Bone marrow (tissue), 2 donors: ENCODE data around the gene MAIP1.

ENCODE experiments used
- DNase-seq, 2 donors: peaks; one replicate each; lab custom pipeline; 2025; lab: John Stamatoyannopoulos, UW

The MAIP1 gene

DNA sequence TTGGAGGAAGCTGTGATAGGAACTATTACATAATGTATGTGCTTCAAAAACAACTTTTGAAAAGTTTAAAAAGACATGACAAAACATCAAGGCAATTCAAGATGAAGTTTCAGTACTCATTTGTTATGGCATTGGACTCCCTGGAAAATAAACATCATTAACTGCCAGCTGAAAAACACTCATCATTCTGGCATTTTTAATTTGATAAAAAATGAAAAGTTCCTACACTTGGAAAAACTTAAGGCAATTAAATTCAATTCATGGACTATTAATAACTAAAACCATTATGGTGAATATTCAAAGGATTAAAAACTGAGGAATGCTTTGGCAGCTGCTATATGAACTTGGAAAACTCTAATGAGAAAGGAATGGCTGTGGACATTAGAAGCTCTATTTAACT is 8.5 kb upstream of the MAIP1 start:
- no peak for DNase-seq

- DNase-seq = no peak
Observed at GRCh38 chr2:199950396-199950795, 5.0 kb upstream of the MAIP1 start.

DNA sequence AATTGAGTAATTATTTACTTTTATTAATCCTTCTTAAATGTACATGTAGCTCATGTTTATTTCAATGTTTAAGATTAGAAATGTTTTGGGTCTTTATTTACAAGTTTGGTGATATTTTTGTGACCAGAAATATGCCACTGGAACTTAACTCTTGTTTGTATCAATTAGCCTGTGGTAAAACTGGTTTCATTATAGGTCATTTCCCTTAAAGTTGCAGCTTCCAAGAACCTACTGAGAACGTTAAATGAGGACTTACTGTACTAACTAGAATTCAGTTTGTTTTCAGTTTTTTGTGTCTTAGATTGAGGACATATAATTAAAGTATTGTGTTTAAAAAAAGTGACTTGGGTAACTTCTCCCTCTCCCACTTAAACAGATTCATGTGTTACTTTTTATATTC is 4.4 kb upstream of the MAIP1 start:
- no peak for DNase-seq

DNA sequence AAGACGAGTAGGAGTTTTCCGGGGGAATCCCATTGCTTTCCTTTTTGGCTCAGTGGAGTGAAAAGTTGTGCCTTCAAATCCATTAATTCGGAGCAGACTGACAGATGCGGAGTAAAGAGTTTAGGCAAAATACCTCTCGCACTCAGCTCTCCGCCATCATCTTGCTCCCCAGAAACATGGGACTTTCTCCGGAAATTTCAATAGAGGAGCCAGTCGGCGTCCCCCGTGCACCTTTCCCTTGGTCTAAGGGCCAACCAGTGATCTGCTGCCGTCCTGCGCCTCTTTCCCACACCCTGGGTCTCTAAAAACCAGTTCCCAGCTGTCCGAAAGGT is 409 bp upstream of the MAIP1 start:
- DNase-seq = no peak

- no peak for DNase-seq
Observed at GRCh38 chr2:199956062-199956380, 639 bp downstream of the MAIP1 start.

- no peak for DNase-seq
Observed at GRCh38 chr2:199958014-199958413, 2.6 kb downstream of the MAIP1 start.

GRCh38 chr2:199962203-199962602 is 6.8 kb downstream of the MAIP1 start:
- no peak for DNase-seq

DNA sequence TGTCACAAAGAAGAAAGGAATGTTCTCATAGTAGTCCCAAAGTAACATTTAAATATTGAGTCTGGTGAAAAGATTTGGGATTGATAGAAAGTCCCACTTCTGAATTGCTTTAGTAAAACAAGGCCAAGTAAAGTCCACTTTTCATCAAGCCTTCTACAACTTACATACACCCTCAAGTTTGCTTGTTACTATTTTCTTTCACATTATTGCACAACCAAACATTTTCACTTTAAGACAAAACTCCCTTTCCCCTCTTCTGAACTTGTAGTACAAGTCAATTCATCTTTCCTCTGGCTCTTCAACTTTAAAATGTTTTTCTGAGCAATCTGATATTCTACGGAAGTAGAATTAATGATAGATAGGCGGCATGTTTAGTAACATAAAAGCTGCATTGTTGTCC is 11.0 kb downstream of the MAIP1 start:
- no peak for DNase-seq

DNA sequence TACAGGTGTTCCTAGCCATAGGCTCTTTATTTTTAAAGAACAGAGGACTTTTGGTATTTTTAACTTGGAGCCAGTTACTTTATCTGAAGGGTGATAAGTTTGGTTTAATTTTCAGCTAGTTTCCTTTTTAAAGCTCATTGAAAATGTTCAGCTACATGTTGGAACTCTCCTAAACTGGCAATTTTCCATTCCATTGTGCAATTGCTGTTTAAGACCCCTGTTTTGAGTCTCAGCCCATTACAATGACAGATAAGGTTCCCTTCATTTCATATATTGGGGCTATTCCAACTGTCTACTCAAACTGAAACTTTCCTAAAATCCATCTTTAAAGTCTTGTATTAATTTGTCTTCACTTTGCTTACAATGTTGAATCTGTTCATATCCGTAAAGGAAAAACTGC is 11.6 kb downstream of the MAIP1 start:
- DNase-seq = no peak

DNA sequence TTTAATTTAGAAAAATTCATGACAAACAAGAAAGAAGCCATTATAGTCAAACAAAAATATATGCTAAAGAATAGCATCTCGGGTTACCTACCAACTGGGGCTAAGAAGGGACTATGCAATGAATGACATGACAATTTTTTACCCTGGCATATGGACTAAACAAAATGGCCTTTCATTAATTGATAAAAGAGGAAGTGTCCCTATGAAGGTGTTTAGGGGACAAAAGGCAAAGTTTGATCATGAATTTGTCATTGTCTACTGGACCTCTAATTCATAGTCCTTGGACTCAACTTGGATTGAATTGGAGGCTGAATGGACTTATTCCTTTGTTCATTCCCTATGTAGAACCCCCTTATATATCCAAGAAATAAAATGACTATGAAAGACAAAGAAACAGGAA is 12.7 kb downstream of the MAIP1 start:
- no peak for DNase-seq

DNA sequence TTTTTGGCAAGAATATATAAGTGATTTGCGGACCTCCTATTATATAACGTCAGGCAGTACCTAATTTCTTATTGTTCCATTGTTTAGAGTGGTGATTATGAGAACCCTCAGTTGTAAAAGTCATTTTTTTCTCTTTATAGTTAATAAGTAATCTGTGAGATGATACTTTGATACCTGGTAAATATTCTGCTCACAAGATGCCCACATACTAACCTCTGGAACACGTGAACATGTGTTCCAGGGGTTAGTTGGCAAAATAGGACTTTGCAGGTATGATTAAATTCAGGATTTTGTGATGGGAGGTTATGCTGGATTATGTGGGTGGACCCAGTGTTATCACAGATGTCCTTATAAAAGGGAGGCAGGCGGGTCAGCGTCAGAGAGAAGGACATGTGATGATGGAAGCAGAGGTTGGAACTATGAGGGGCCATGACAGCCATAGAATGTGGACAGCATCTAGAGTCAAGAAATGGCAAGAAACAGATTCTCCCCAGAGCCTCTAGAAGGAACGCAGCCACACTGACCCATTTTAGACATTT is 16.8 kb downstream of the MAIP1 start:
- no peak for DNase-seq

DNA sequence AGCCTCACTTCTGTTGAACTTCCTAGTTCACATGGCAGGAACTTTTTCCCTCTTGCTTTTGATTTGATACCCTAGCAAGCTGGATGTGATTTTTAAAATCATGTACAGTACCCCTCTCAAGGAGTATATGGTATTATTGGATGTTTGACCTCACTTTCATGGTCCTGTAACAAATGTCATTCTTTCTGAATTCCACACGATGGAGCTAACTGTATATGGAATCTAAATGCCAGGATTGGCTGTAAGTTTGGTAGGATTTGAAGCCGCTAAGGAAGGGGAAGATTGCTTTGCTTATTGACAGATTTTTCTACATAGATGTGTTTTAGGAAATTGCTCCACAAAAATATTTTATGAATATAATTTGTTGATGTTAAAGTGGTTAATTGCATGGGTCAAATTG is 18.3 kb downstream of the MAIP1 start:
- DNase-seq = peak in 1 of 2 donors; percentile 15

GRCh38 chr2:199975273-199975895 is 20.0 kb downstream of the MAIP1 start:
- DNase-seq = no peak

- peak in 1 of 2 donors; percentile 52 for DNase-seq
Observed at GRCh38 chr2:199977984-199978415, 22.6 kb downstream of the MAIP1 start.

GRCh38 chr2:199979398-199979797 is 24.0 kb downstream of the MAIP1 start:
- no peak for DNase-seq

DNA sequence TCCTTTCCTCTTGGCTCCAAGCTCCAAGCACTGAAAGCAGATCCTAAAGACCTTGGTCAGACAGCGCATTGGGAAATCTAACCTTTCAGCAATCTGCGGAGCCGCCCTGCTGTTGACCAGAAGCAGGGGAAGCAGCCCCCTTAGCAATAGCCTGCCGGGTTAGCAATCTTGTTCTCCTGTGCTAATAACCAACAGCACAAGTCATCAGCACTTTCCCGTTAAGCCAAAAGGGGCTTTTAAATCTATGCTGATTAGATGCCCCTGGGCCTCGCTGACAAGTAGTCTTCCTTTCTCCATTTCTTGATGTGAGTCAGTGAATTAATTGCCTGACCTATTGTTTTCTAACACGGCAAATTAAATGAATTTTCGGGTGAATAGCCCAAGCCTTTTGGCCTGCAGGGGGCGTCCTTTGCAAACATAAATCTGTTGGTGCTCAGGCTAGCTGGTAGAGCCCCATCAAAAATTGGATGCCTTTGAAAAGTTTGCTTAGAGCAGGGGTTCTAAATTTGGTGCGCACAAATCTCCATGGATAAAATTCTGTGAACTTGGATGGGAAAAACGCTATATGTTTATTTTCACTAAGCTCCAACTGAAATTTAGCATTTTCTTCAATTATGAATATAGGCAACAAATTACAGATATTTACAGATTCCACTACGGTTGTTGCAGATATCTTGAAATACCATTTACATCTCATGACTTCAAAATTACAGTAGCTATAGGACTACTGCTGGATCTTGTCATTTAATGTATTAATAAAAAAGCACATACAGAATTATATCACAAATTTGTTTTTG is 24.6 kb downstream of the MAIP1 start:
- DNase-seq = peak; percentile 36 to 37

DNA sequence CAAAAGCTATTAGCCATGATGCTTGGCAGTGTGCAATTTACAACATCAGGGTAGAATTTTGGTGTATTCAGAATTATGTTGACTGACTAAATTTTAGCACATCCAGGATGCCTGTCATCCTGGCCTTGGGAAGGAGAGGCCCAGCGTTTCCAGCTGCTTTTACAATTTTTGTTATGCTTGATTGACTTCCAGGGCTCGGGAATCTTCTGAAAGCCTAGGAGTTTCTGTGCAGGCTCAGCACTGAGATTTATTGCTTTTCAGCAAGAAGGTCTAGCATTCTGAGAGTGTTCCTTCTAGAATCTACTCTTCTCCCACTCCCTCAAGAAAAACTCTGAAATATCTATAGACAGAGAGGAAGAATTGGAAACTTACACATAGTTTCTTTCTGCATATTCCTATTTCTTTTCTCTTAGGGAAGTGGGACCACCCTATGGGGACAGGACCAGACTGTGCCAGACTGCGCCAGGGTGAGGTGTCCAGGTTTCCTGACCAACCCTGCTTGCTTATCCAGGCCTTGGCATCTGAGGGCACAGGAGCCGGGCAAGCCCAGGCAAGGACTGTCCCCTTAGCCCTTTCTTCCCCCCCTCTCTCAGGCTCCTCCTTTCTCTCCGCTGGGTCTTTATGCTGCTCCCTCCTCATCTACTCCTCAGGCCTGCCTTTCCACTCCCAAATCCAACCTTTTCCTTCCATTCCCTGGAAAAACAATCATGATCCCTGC is 26.9 kb downstream of the MAIP1 start:
- no peak for DNase-seq

DNA sequence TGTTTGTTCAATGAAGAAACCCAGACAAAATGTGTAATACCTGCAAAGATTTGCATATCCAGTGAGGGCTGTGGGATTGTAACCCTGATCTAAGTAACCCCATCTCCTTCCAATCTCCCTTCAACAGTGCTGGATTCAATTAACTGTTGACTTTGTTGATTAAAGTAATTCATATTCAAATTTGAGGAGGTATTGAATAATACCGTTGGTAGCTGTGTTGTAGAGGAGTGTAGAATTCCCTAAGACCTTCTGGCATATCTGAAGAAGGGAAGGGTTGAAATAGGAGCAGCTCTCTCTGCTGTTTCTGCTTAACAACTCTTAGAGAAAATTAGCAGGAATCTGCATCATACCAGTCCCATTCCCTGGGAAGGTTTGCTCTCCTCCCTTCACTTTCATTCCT is 28.2 kb downstream of the MAIP1 start:
- no peak for DNase-seq

DNA sequence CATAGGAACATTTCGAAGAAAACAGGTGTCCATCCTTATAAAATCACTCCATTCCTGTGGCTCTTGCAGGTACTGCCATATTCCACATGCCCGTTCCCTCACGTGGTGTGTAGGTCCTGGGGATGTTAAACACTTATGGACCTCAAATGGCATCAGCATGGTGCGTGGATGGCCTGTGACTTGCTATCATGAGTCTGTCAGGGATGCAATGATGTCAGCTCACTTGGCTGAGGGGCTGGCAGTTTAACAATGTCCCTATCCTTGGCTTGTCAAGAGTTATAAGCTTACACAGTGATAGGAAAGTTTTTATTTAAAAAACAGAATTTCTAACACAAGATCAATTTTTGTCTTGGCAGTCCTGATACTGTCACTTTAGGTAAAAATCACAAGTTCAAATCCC is 28.8 kb downstream of the MAIP1 start:
- DNase-seq = no peak

GRCh38 chr2:199984755-199985154 is 29.4 kb downstream of the MAIP1 start:
- DNase-seq = no peak

DNA sequence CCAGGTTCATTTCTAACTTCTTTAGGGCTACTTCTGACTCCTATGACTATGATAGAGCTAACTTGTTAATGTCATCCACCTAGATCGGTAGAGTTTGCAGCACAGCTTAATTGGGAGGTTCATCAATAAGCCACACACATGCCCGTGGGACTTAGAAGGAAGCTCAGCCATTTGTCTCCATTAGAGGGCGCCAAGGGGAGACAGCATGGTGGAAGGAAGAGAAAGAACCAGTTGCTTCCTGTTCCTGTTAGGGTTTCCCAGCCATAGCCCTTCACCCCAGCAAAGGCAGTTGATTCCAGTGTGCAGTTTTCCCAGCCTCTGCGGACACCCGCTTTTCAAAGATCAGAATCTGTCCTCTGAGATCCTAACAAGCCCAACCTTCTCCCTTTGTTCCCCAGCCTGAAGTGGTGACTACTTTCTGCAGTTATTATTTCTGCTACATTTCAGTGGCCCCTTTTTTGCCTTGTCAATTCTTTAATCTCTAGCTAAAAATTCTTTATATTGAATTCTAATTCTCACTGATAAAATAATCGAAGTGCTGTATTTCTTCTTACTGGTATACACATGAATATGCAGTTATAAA is 30.3 kb downstream of the MAIP1 start:
- DNase-seq = peak in 1 of 2 donors; percentile 32

DNA sequence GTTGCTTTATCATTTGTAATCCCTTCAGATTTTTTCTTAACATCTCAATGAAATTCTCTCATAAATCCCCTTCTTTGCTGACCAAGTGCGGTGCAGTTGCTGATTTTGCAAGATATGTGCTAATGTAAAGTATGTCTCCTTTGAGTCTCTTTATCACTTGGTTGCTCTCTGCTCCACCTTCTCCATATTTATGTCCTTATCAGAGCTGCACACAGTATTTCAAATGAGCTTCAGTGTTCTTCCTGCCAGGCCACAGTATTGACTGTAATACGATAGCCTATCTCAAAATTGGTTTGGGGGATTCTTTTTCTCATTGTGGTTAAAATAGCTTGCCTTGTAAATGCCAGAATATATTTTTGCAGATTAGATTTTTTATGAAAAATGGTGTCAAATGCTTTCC is 32.2 kb downstream of the MAIP1 start:
- DNase-seq = no peak

GRCh38 chr2:199988151-199988550 is 32.8 kb downstream of the MAIP1 start:
- no peak for DNase-seq
